ENCODE data around the gene VIPR1.

Gene VIPR1

DNA sequence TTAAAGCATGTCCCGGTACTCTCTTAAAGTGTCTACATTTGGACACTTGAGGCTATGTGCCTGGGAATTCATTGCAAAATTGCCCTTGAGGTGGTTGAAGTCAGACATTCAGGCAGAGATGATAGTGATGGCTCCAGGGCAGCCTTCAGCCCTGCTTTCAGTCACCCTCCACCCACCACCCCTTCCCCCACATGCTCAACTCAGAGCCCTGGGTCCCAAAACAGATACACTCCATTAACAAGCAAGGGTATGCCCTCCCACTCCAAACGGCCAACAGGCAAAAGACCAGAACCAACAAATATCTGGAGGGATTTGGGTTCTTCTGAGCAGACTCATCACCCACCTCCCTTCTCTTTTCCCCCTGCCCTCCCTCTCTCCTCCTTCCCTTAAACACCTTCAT is 29.9 kb upstream of the VIPR1 start:
- Histone ChIP-seq H3K4me2 (ENCODE audit: low read length) (no peak overlapping the region), H2AFZ (ENCODE audit: low read length) (no peak overlapping the region), H3K9me2 (ENCODE audit: low read depth, low read length) (no peaks in the 10 kb centered on the region), H3K79me2 (ENCODE audit: insufficient read depth, low read length) (no peaks in the 10 kb centered on the region), H3K36me3 (ENCODE audit: insufficient read depth, low read length) (no peaks in the 10 kb centered on the region), H3K4me3 (ENCODE audit: low read depth, low read length, poor library complexity, severe bottlenecking) (no peak overlapping the region), H3K9ac (ENCODE audit: low read length) (no peak overlapping the region), H3K27me3 (ENCODE audit: insufficient read depth, low read length) (no peaks in the 10 kb centered on the region), H4K20me1 (ENCODE audit: insufficient read depth, low read length) (no peaks in the 10 kb centered on the region), H3K27ac (ENCODE audit: low read depth, low read length, poor library complexity, severe bottlenecking) (no peak overlapping the region), H3K9me3 (ENCODE audit: low read length) (no peaks in the 10 kb centered on the region), H3F3A (ENCODE audit: insufficient read depth, low read length) (no peaks in the 10 kb centered on the region), H3K4me1 (ENCODE audit: insufficient read depth, low read length, severe bottlenecking) (no peaks in the 10 kb centered on the region)
- TF ChIP-seq EZH2 (IDR thresholded peaks at IDR 0.05; ENCODE audit: borderline replicate concordance, low read length): no peak
- TF ChIP-seq, protein P1, sequence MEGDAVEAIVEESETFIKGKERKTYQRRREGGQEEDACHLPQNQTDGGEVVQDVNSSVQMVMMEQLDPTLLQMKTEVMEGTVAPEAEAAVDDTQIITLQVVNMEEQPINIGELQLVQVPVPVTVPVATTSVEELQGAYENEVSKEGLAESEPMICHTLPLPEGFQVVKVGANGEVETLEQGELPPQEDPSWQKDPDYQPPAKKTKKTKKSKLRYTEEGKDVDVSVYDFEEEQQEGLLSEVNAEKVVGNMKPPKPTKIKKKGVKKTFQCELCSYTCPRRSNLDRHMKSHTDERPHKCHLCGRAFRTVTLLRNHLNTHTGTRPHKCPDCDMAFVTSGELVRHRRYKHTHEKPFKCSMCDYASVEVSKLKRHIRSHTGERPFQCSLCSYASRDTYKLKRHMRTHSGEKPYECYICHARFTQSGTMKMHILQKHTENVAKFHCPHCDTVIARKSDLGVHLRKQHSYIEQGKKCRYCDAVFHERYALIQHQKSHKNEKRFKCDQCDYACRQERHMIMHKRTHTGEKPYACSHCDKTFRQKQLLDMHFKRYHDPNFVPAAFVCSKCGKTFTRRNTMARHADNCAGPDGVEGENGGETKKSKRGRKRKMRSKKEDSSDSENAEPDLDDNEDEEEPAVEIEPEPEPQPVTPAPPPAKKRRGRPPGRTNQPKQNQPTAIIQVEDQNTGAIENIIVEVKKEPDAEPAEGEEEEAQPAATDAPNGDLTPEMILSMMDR (IDR thresholded peaks at IDR 0.05; ENCODE audit: low read length): no peak

DNA sequence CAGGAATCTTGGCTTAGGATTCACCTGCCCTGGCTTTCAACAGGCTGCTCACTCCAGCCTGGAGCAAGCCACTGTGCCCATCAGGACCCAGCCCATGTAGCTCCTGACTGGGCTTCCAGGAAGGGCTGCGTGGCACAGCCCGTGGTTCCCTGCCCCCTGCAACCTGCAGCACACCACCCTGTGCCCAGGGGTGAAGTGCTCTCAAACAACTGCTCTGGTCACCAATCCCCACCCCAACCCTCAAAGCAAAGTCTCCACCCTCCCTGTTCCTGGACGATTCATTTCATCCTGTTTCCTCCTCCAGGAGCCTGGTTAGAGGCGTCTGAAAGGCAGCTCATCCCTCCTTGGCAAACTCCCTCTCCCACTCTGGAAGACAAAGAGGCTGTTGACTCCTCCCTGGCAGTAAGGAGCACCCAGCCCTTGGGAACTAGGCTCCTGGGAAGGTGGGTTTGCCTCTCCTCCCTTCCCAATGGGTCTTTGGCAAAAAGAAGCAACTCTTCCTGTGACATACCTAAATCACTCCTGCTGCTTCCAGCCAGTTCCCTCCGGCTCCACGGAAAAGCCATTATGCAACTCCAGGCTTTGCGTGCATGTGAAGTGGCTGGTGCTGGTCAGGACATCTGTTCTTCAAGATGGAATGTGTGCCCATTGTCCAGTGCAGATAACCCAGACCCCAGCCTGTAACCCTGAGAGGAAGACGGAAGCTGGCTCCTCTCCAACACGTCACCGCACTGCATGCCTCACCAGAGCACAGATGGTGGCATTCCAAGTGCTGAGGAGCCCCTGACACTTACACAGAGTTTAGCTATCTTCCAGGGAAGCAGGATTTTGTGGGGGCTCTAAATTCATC is 29.1 kb upstream of the VIPR1 start:
- no peak overlapping the region for H2AFZ ChIP-seq (ENCODE audit: low read length)
- no peak overlapping the region for H3K4me2 ChIP-seq (ENCODE audit: low read length)
- TF ChIP-seq EZH2 (IDR thresholded peaks at IDR 0.05; ENCODE audit: borderline replicate concordance, low read length): no peak
- TF ChIP-seq, protein P1 (IDR thresholded peaks at IDR 0.05; ENCODE audit: low read length): no peak
- no peaks in the 10 kb centered on the region for H3F3A ChIP-seq (ENCODE audit: insufficient read depth, low read length)
- H3K27me3 ChIP-seq (ENCODE audit: insufficient read depth, low read length): no peaks in the 10 kb centered on the region
- H3K9ac ChIP-seq (ENCODE audit: low read length): no peak overlapping the region
- H3K36me3 ChIP-seq (ENCODE audit: insufficient read depth, low read length): no peaks in the 10 kb centered on the region
- H4K20me1 ChIP-seq (ENCODE audit: insufficient read depth, low read length): no peaks in the 10 kb centered on the region
- H3K27ac ChIP-seq (ENCODE audit: low read depth, low read length, poor library complexity, severe bottlenecking): no peak overlapping the region
- H3K4me1 ChIP-seq (ENCODE audit: insufficient read depth, low read length, severe bottlenecking): no peaks in the 10 kb centered on the region
- no peaks in the 10 kb centered on the region for H3K9me3 ChIP-seq (ENCODE audit: low read length)
- H3K9me2 ChIP-seq (ENCODE audit: low read depth, low read length): no peaks in the 10 kb centered on the region
- no peak overlapping the region for H3K4me3 ChIP-seq (ENCODE audit: low read depth, low read length, poor library complexity, severe bottlenecking)
- no peaks in the 10 kb centered on the region for H3K79me2 ChIP-seq (ENCODE audit: insufficient read depth, low read length)

DNA sequence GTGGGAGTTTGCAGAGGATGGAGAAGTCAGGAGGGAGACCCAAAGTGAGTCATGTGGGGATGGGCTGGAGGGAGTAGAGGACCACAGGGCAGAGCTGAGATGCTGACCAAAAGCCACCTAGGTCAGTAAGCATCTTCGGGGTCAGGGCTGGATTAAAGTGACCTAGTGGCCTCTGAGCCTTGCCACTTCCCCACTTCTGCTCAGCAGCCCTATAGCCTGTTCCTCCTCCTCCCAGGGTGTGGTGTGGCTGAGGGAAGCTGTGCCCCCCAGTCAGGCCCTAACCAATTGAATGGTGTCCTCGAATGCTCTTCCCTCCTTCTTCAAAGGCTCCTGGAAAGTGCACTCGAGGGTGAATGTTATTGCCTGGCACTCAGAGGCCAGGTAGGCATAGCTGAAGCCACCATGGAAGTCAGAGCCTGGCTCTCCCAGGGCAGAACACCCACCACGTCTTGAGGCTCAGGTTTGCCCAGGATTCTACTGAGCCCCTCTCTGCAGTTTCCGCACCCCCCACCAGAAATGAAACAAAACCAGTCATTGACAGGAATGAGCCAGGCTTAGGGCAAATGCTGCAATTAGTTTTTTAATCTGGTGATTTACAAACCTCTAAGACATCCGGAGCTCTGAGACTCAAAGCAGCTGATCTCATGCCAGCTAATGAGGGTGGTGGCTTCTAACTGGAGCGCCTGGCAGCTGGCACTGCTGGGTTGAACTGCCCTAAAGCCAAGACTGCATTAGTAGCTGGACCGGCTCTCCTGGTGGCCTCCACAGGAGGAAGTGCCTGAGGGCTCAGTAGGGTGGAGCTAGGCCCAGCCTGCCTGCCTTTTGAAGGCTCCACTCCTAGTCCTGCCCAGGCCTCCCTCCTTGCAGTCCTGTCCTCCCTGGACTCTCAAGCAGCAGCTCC is 26.0 kb upstream of the VIPR1 start:
- Histone ChIP-seq H3K36me3 (ENCODE audit: insufficient read depth, low read length) (no peaks in the 10 kb centered on the region), H3F3A (ENCODE audit: insufficient read depth, low read length) (no peaks in the 10 kb centered on the region), H3K4me1 (ENCODE audit: insufficient read depth, low read length, severe bottlenecking) (no peaks in the 10 kb centered on the region), H3K9me2 (ENCODE audit: low read depth, low read length) (no peaks in the 10 kb centered on the region), H3K79me2 (ENCODE audit: insufficient read depth, low read length) (no peaks in the 10 kb centered on the region), H3K4me3 (ENCODE audit: low read depth, low read length, poor library complexity, severe bottlenecking) (no peak overlapping the region), H3K27me3 (ENCODE audit: insufficient read depth, low read length) (no peaks in the 10 kb centered on the region), H2AFZ (ENCODE audit: low read length) (no peak overlapping the region), H3K4me2 (ENCODE audit: low read length) (no peak overlapping the region), H4K20me1 (ENCODE audit: insufficient read depth, low read length) (no peaks in the 10 kb centered on the region), H3K27ac (ENCODE audit: low read depth, low read length, poor library complexity, severe bottlenecking) (no peak overlapping the region), H3K9me3 (ENCODE audit: low read length) (no peaks in the 10 kb centered on the region), H3K9ac (ENCODE audit: low read length) (no peak overlapping the region)
- TF ChIP-seq, protein P1 (IDR thresholded peaks at IDR 0.05; ENCODE audit: low read length): no peak
- no peak for TF ChIP-seq EZH2 (IDR thresholded peaks at IDR 0.05; ENCODE audit: borderline replicate concordance, low read length)
